COLO668 (cell line): ENCODE measurements around the gene WNT2.
"Not testable (repeated sequence)": the region's sequence is repeated elsewhere in the genome, so short reads cannot be mapped to it uniquely, and the experiment has no call there.

Source experiments
- DNase-seq: peaks from one replicate; lab custom pipeline; 2025; ENCODE audit not compliant: unreplicated experiment; lab: John Stamatoyannopoulos, UW

Gene WNT2

GRCh38 chr7:117308891-117309290 is 14.0 kb downstream of the WNT2 start:
- no peak for DNase-seq

GRCh38 chr7:117302396-117302795 is 20.5 kb downstream of the WNT2 start:
- no peak for DNase-seq

GRCh38 chr7:117300506-117300905 is 22.4 kb downstream of the WNT2 start:
- not testable (repeated sequence) for DNase-seq

GRCh38 chr7:117297606-117298005 is 25.3 kb downstream of the WNT2 start:
- no peak for DNase-seq

GRCh38 chr7:117296066-117296465 is 26.8 kb downstream of the WNT2 start:
- no peak for DNase-seq

- no peak for DNase-seq
Observed at GRCh38 chr7:117285826-117286225, 37.0 kb downstream of the WNT2 start.

- no peak for DNase-seq
Observed at GRCh38 chr7:117284692-117285091, 38.2 kb downstream of the WNT2 start.

- DNase-seq, result no peak
Observed at GRCh38 chr7:117283779-117284178, 39.1 kb downstream of the WNT2 start.

GRCh38 chr7:117283371-117283770 is 39.5 kb downstream of the WNT2 start:
- no peak for DNase-seq

GRCh38 chr7:117282239-117282812 is 40.5 kb downstream of the WNT2 start:
- DNase-seq, result no peak

GRCh38 chr7:117281562-117281961 is 41.3 kb downstream of the WNT2 start:
- DNase-seq, result no peak

- DNase-seq, result no peak
Observed at GRCh38 chr7:117279931-117280557, 42.8 kb downstream of the WNT2 start.

GRCh38 chr7:117279203-117279602 is 43.7 kb downstream of the WNT2 start:
- DNase-seq, result no peak

- DNase-seq, result no peak
Observed at GRCh38 chr7:117278040-117278439, 44.8 kb downstream of the WNT2 start.

- no peak for DNase-seq
Observed at GRCh38 chr7:117277576-117277975, 45.3 kb downstream of the WNT2 start.

- DNase-seq, result no peak
Observed at GRCh38 chr7:117274951-117275350, 47.9 kb downstream of the WNT2 start.

GRCh38 chr7:117273814-117274225 is 49.0 kb downstream of the WNT2 start:
- peak; percentile 61 for DNase-seq

- no peak for DNase-seq
Observed at GRCh38 chr7:117273325-117273724, 49.5 kb downstream of the WNT2 start.

GRCh38 chr7:117272017-117272759 is 50.7 kb downstream of the WNT2 start:
- no peak for DNase-seq

- DNase-seq, result no peak
Observed at GRCh38 chr7:117271566-117271965, 51.3 kb downstream of the WNT2 start.

GRCh38 chr7:117270371-117270770 is 52.5 kb downstream of the WNT2 start:
- no peak for DNase-seq

- no peak for DNase-seq
Observed at GRCh38 chr7:117269886-117270285, 53.0 kb downstream of the WNT2 start.
